Transverse colon (tissue), 4 donors: Measurements from ENCODE around the gene PRM1. TPM values are rescaled to one million over a fixed set of nuclear protein-coding genes. Genes with fewer than 3 reads are reported as not detected.

Experiments used
- DNase-seq: peaks from one replicate; pipeline ENCODE4 v3.0.0-alpha.2; 2019
- H3K27ac ChIP-seq, 4 donors: fragments of 200-600 bp; sonication (generic); 2 replicates each; pipeline ENCODE4 v1.5.1; 2016 to 2018; ENCODE audit warnings: inconsistent platforms in 4 of 4
- H3K27me3 ChIP-seq: fragments of 200-600 bp; sonication (generic); 2 replicates; pipeline ENCODE4 v1.5.1; 2017; ENCODE audit warnings: inconsistent platforms
- H3K36me3 ChIP-seq, 4 donors: fragments of 200-600 bp; sonication (generic); 2 replicates each; pipeline ENCODE4 v1.5.1; 2017 to 2019; ENCODE audit warnings: inconsistent platforms in 4 of 4
- H3K4me1 ChIP-seq, 4 donors: fragments of 200-600 bp; sonication (generic); 2 replicates each; pipeline ENCODE4 v1.5.1; 2017 to 2020; ENCODE audit warnings: inconsistent platforms in 4 of 4
- H3K4me3 ChIP-seq, 4 donors: fragments of 200-600 bp; sonication (generic); 1 replicate in 1 of 4; 2 replicates in 3 of 4; pipeline versions ENCODE4 v1.5.1 to v1.6.1; 2017 to 2019; ENCODE audit warnings: inconsistent platforms in 4 of 4
- H3K9me3 ChIP-seq, 2 donors: fragments of 200-600 bp; sonication (generic); 2 replicates each; pipeline ENCODE4 v1.5.1; 2017 to 2019; ENCODE audit warnings: inconsistent platforms in 2 of 2
- EP300 ChIP-seq: sonication (generic); formaldehyde crosslinking; IDR thresholded peaks from one replicate; pipeline ENCODE4 v1.6.1; 2017; ENCODE audit warnings: antibody characterized with exemption, low read depth
- POLR2A ChIP-seq: fragments of 450-650 bp; IDR thresholded peaks from one replicate; pipeline ENCODE4 v1.6.1; 2016; ENCODE audit warnings: antibody characterized with exemption, mild to moderate bottlenecking, moderate library complexity
- POLR2AphosphoS5 ChIP-seq, 3 donors: sonication (generic); formaldehyde crosslinking; IDR thresholded peaks; one replicate each; pipeline ENCODE4 v1.6.1; 2016; ENCODE audit warnings: antibody characterized with exemption in 3 of 3
- WGBS, 2 donors: methylation state at CpG; one replicate each; pipeline ENCODE4 v1.1.5; 2018; ENCODE audit warnings: low coverage in 1 of 2; 5-methylcytosine and 5-hydroxymethylcytosine counted together
- in situ Hi-C, 4 donors: fragments of 200-750 bp; cut with MboI; loops; one replicate each; pipeline versions ENCODE4 v1.15.0 to v1.15.1; 2017; ENCODE audit warnings: low sequenced_read_pairs in 3 of 4, low pct_ligation_motif_present in 1 of 4, low pct_unique_long_range_greater_than_20kb in 1 of 4
- intact Hi-C: fragments of 100-400 bp; cut with DNase I; formaldehyde crosslinking; loops from one replicate; pipeline ENCODE4 v1.15.1; 2023; ENCODE audit warnings: low total_unique reads
- total RNA-seq, 4 donors: library from RNA; depleted of rRNA; stranded (reverse); fragments of >200 nt; gene quantifications; one replicate each; pipeline ENCODE4 v1.1.0, GENCODE V29; 2016
- TF ChIP-seq, protein P1 (sequence below), 5 experiments: fragments of 200-600 bp in 3 of 5; fragments of 450-650 bp in 2 of 5; sonication (generic) in 3 of 5; IDR thresholded peaks; 1 replicate in 2 of 5; 2 replicates in 3 of 5; pipeline ENCODE4 v1.5.1; 2016 to 2017; ENCODE audit warnings: antibody characterized with exemption in 5 of 5, inconsistent platforms in 3 of 5, mild to moderate bottlenecking in 2 of 5, moderate library complexity in 1 of 5

The PRM1 gene
- total RNA-seq, 4 donors from 2014 or later = not detected

GRCh38 chr16:11321662-11322061, 40.5 kb upstream of the PRM1 start:
- H3K9me3 ChIP-seq = no peaks in the 10 kb centered on the region
- no peaks in the 10 kb centered on the region for H3K36me3 ChIP-seq
- 67 to 79% methylated on average over 2 to 5 of the region's 5 CpGs for WGBS, 2 donors
- TF ChIP-seq EP300 (no peak), POLR2A (no peak), POLR2AphosphoS5 (IDR thresholded peaks at IDR 0.05) (no peak)
- TF ChIP-seq, protein P1, sequence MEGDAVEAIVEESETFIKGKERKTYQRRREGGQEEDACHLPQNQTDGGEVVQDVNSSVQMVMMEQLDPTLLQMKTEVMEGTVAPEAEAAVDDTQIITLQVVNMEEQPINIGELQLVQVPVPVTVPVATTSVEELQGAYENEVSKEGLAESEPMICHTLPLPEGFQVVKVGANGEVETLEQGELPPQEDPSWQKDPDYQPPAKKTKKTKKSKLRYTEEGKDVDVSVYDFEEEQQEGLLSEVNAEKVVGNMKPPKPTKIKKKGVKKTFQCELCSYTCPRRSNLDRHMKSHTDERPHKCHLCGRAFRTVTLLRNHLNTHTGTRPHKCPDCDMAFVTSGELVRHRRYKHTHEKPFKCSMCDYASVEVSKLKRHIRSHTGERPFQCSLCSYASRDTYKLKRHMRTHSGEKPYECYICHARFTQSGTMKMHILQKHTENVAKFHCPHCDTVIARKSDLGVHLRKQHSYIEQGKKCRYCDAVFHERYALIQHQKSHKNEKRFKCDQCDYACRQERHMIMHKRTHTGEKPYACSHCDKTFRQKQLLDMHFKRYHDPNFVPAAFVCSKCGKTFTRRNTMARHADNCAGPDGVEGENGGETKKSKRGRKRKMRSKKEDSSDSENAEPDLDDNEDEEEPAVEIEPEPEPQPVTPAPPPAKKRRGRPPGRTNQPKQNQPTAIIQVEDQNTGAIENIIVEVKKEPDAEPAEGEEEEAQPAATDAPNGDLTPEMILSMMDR (IDR thresholded peaks at IDR 0.05) = no peak
- in situ Hi-C loops (no loop called here), intact Hi-C loops (no loop called here)
- H3K4me3 ChIP-seq = no peak overlapping the region
- no peak overlapping the region for H3K27ac ChIP-seq
- no peaks in the 10 kb centered on the region for H3K27me3 ChIP-seq
- H3K4me1 ChIP-seq = no peaks in the 10 kb centered on the region
- DNase-seq = no peak

- H3K36me3 ChIP-seq = no peaks in the 10 kb centered on the region
- no peak overlapping the region for H3K4me3 ChIP-seq
- no peaks in the 10 kb centered on the region for H3K4me1 ChIP-seq
- H3K9me3 ChIP-seq = no peaks in the 10 kb centered on the region
- intact Hi-C loops = no loop called here
- no peak overlapping the region for H3K27ac ChIP-seq
- no peak for TF ChIP-seq POLR2AphosphoS5 (IDR thresholded peaks at IDR 0.05)
- TF ChIP-seq, protein P1 (IDR thresholded peaks at IDR 0.05) = no peak
- no peak for TF ChIP-seq POLR2A
- TF ChIP-seq EP300 = no peak
- no peaks in the 10 kb centered on the region for H3K27me3 ChIP-seq
- in situ Hi-C loops = no loop called here
- no peak for DNase-seq
- 65% methylated on average over 10 of the region's 10 CpGs; no CpG with 5 or more reads in 1 of the 2 donors for WGBS, 2 donors
Measured at GRCh38 chr16:11320170-11320569, 39.0 kb upstream of the PRM1 start.

- intact Hi-C loops (no loop called here), in situ Hi-C loops (no loop called here)
- no peak for DNase-seq
- Histone ChIP-seq H3K4me3 (no peak overlapping the region), H3K9me3 (no peaks in the 10 kb centered on the region), H3K27ac (no peak overlapping the region), H3K4me1 (no peaks in the 10 kb centered on the region), H3K27me3 (no peaks in the 10 kb centered on the region), H3K36me3 (no peaks in the 10 kb centered on the region)
- TF ChIP-seq POLR2A (no peak), POLR2AphosphoS5 (IDR thresholded peaks at IDR 0.05) (no peak), EP300 (no peak)
- TF ChIP-seq, protein P1 (IDR thresholded peaks at IDR 0.05) = no peak
- 46 to 100% methylated on average over 1 to 8 of the region's 8 CpGs for WGBS, 2 donors
Measured at GRCh38 chr16:11319529-11320146, 38.5 kb upstream of the PRM1 start.

GRCh38 chr16:11318817-11319216, 37.7 kb upstream of the PRM1 start:
- Histone ChIP-seq H3K27me3 (no peaks in the 10 kb centered on the region), H3K4me1 (no peaks in the 10 kb centered on the region), H3K4me3 (no peak overlapping the region), H3K9me3 (no peaks in the 10 kb centered on the region), H3K36me3 (no peaks in the 10 kb centered on the region), H3K27ac (no peak overlapping the region)
- intact Hi-C loops = no loop called here
- TF ChIP-seq POLR2A = no peak
- TF ChIP-seq, protein P1 (IDR thresholded peaks at IDR 0.05) = no peak
- no peak for TF ChIP-seq EP300
- TF ChIP-seq POLR2AphosphoS5 (IDR thresholded peaks at IDR 0.05) = no peak
- WGBS, 2 donors = 94 to 97% methylated on average over 7 to 8 of the region's 8 CpGs
- in situ Hi-C loops = no loop called here
- no peak for DNase-seq
